ENCODE data around the gene RBM46.

- no peak for TF ChIP-seq EZH2 (IDR thresholded peaks at IDR 0.05; ENCODE audit: low read depth)
- TF ChIP-seq, protein P1, sequence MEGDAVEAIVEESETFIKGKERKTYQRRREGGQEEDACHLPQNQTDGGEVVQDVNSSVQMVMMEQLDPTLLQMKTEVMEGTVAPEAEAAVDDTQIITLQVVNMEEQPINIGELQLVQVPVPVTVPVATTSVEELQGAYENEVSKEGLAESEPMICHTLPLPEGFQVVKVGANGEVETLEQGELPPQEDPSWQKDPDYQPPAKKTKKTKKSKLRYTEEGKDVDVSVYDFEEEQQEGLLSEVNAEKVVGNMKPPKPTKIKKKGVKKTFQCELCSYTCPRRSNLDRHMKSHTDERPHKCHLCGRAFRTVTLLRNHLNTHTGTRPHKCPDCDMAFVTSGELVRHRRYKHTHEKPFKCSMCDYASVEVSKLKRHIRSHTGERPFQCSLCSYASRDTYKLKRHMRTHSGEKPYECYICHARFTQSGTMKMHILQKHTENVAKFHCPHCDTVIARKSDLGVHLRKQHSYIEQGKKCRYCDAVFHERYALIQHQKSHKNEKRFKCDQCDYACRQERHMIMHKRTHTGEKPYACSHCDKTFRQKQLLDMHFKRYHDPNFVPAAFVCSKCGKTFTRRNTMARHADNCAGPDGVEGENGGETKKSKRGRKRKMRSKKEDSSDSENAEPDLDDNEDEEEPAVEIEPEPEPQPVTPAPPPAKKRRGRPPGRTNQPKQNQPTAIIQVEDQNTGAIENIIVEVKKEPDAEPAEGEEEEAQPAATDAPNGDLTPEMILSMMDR (conservative IDR thresholded peaks at IDR 0.05), result no peak
Measured at GRCh38 chr4:154736770-154737169, 44.3 kb upstream of the RBM46 start.
